Stimulated activated CD4-positive, alpha-beta T cell treated with anti-CD3 and anti-CD28 coated beads, TNF-alpha, amount 100 ng/mL, for 4 hours (primary cell): ENCODE results near the gene GTPBP2.
A peak's percentile ranks its signal among the peaks of the same experiment; 100 is the strongest.

Source experiments
- DNase-seq, 3 experiments: peaks; one replicate each; pipeline ENCODE4 v3.0.0-alpha.2; 2020; ENCODE audit warnings: low read depth in 3 of 3

Gene GTPBP2

GRCh38 chr6:43575772-43576551 lies 53.1 kb downstream of the GTPBP2 start, which contains the start of the genes POLH and XPO5:
POLH (plus strand) TSS chr6:43576185; CDS start chr6:43582320, 6,135 bp downstream.
XPO5 (minus strand) TSS chr6:43576038; CDS start chr6:43575864, 174 bp downstream.
- DNase-seq = peak; percentile 83 to 85 (median 83)

GRCh38 chr6:43575105-43575771 lies 53.8 kb downstream of the GTPBP2 start:
- peak in 1 of 3 experiments; percentile 3 for DNase-seq

GRCh38 chr6:43572015-43572414 lies 57.0 kb downstream of the GTPBP2 start:
- DNase-seq = no peak

GRCh38 chr6:43570876-43571441 lies 58.1 kb downstream of the GTPBP2 start:
- no peak for DNase-seq
